ENCODE results near the gene INTU. TPM values are rescaled to one million over a fixed set of nuclear protein-coding genes. Genes with fewer than 3 reads are reported as not detected.

Gene INTU
- total RNA-seq, 1 experiment from 2014 or later: 1.1 TPM

DNA sequence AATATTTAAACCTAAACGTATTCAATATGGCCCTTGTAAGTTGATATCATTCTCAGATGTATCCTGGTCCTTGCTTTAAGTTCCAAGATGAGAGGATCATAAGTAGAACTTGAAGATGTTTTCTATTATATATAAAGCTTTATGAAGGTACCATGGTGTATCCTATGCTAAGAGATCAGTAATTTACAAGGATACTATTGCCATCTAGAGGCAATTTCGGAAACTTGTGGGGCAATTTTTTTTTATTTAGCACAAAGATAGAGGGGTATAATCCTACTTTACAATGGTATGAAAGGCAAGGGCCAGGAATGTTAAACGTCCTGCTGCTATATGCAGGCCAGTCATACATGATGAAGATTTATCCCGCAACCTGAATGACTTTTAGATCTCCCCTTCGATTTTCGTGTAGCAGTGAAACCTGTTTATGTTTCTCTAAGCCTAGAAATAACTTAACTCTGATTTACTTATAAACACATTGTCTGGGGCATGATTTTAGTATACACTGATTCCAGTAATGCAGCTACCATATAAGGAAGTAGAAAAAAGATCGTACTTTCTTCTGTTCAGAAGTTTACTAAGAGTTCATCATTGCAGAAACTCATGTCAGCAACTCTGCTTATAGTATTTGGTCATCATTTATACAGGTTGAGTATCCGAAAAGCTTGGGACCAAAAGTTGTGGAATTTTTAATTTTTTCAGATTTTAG is 100.0 kb downstream of the INTU start:
- peak; percentile 77 for DNase-seq
- Histone ChIP-seq H3K4me1 (ENCODE audit: insufficient read depth, low read length) (no peaks in the 10 kb centered on the region), H3K9ac (ENCODE audit: low read length) (no peak overlapping the region), H3K27me3 (ENCODE audit: low read length) (no peaks in the 10 kb centered on the region), H3K9me2 (replicated peaks; ENCODE audit: low read length) (no peaks in the 10 kb centered on the region), H3K4me3 (ENCODE audit: low read length) (no peak overlapping the region), H3K9me3 (ENCODE audit: low read length) (no peaks in the 10 kb centered on the region), H3K27ac (ENCODE audit: low read length) (no peak overlapping the region), H3K79me2 (ENCODE audit: low read length) (no peaks in the 10 kb centered on the region), H3K4me2 (ENCODE audit: low read length) (no peak overlapping the region), H3K36me3 (ENCODE audit: low read depth, low read length) (no peaks in the 10 kb centered on the region), H2AFZ (ENCODE audit: low read length) (peak overlapping the region; percentile 30; the same call in 1 of the 2 replicates), H3F3A (ENCODE audit: low read length, unreplicated experiment) (no peaks in the 10 kb centered on the region), H4K20me1 (ENCODE audit: low read length) (no peaks in the 10 kb centered on the region)
- TF ChIP-seq, protein P1, sequence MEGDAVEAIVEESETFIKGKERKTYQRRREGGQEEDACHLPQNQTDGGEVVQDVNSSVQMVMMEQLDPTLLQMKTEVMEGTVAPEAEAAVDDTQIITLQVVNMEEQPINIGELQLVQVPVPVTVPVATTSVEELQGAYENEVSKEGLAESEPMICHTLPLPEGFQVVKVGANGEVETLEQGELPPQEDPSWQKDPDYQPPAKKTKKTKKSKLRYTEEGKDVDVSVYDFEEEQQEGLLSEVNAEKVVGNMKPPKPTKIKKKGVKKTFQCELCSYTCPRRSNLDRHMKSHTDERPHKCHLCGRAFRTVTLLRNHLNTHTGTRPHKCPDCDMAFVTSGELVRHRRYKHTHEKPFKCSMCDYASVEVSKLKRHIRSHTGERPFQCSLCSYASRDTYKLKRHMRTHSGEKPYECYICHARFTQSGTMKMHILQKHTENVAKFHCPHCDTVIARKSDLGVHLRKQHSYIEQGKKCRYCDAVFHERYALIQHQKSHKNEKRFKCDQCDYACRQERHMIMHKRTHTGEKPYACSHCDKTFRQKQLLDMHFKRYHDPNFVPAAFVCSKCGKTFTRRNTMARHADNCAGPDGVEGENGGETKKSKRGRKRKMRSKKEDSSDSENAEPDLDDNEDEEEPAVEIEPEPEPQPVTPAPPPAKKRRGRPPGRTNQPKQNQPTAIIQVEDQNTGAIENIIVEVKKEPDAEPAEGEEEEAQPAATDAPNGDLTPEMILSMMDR (conservative IDR thresholded peaks at IDR 0.05; ENCODE audit: low read depth, low read length): peak; percentile 73
- TF ChIP-seq EZH2 (IDR thresholded peaks at IDR 0.05; ENCODE audit: low read length, unreplicated experiment): no peak
- POLR2A ChIA-PET (ENCODE audit: unreplicated experiment): no interaction called here
- ATAC-seq: peak; percentile 68
- intact Hi-C loops (cut with micrococcal nuclease): loop anchor here (1.0 kb wide), 1 partner anchor 127 kb away; no protein-coding TSS in a partner anchor
- CTCF ChIA-PET: interaction anchor here (0.5 to 1.2 kb wide), 8 partner anchors 33 to 736 kb away, joined by 3 to 7 read pairs (median 4); partner anchors contain the start of genes ABHD18, INTU and MFSD8
- BruUV-seq (replicated peaks): no TSS peak

DNA sequence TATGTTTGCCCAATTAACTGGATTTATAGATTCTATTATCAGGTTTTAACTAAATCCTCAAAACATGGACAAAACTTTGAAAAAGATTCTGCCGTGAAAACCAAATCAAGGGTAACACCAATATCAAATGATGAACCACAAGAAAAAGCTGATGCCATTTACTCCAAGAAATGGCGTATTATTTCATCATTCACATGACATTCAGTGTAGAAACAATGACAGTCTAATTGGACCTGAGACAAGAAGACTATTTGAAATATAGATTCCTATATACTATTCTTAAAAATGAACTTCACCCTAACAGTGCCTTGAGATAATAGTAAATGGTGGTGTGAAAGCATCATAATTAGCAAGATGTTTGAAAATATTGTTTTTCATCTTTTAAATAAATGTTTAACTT is 102.2 kb downstream of the INTU start:
- Histone ChIP-seq H3K9me3 (ENCODE audit: low read length) (no peaks in the 10 kb centered on the region), H3K4me1 (ENCODE audit: insufficient read depth, low read length) (no peaks in the 10 kb centered on the region), H3K27me3 (ENCODE audit: low read length) (no peaks in the 10 kb centered on the region), H3K79me2 (ENCODE audit: low read length) (no peaks in the 10 kb centered on the region), H3K9ac (ENCODE audit: low read length) (no peak overlapping the region), H3K27ac (ENCODE audit: low read length) (no peak overlapping the region), H4K20me1 (ENCODE audit: low read length) (no peaks in the 10 kb centered on the region), H3F3A (ENCODE audit: low read length, unreplicated experiment) (no peaks in the 10 kb centered on the region), H3K4me2 (ENCODE audit: low read length) (no peak overlapping the region), H2AFZ (ENCODE audit: low read length) (no peak overlapping the region), H3K36me3 (ENCODE audit: low read depth, low read length) (no peaks in the 10 kb centered on the region), H3K9me2 (replicated peaks; ENCODE audit: low read length) (no peaks in the 10 kb centered on the region), H3K4me3 (ENCODE audit: low read length) (no peak overlapping the region)
- TF ChIP-seq, protein P1 (conservative IDR thresholded peaks at IDR 0.05; ENCODE audit: low read depth, low read length): no peak
- no peak for TF ChIP-seq EZH2 (IDR thresholded peaks at IDR 0.05; ENCODE audit: low read length, unreplicated experiment)
- no peak for TF ChIP-seq EZH2phosphoT487 (IDR thresholded peaks at IDR 0.05; ENCODE audit: borderline replicate concordance, low read length)
- ATAC-seq (no peak), DNase-seq (no peak)
- ChIA-PET CTCF (no interaction called here), POLR2A (ENCODE audit: unreplicated experiment) (no interaction called here)
- BruUV-seq (replicated peaks): no TSS peak
- intact Hi-C loops (cut with micrococcal nuclease): no loop called here

DNA sequence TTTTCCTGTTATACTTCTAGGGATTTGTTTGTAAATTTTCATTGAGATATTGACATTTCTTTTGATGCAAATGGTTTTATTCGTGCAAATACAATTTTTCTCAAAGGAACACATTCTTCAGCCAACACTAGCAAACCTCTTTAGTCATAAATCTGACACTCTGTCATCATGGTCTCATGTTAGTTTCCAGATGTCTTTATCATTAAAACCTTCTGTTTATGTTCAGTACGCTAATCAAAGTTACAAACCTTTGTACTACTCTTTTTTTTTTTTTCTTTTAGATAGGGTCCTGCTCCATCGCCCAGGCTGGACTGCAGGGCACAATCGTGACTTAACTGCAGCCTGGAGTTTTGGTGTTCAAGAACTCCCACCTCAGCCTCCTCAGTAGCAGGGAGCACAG is 104.5 kb downstream of the INTU start:
- ATAC-seq: no peak
- Histone ChIP-seq H3K4me1 (ENCODE audit: insufficient read depth, low read length) (no peaks in the 10 kb centered on the region), H3K4me2 (ENCODE audit: low read length) (no peak overlapping the region), H3K4me3 (ENCODE audit: low read length) (no peak overlapping the region), H3K36me3 (ENCODE audit: low read depth, low read length) (no peaks in the 10 kb centered on the region), H3K9me2 (replicated peaks; ENCODE audit: low read length) (no peaks in the 10 kb centered on the region), H3K27me3 (ENCODE audit: low read length) (no peaks in the 10 kb centered on the region), H3F3A (ENCODE audit: low read length, unreplicated experiment) (no peaks in the 10 kb centered on the region), H2AFZ (ENCODE audit: low read length) (no peak overlapping the region), H3K27ac (ENCODE audit: low read length) (no peak overlapping the region), H4K20me1 (ENCODE audit: low read length) (no peaks in the 10 kb centered on the region), H3K9me3 (ENCODE audit: low read length) (no peaks in the 10 kb centered on the region), H3K9ac (ENCODE audit: low read length) (no peak overlapping the region), H3K79me2 (ENCODE audit: low read length) (no peaks in the 10 kb centered on the region)
- DNase-seq: no peak
- CTCF ChIA-PET: no interaction called here
- intact Hi-C loops (cut with micrococcal nuclease): no loop called here
- POLR2A ChIA-PET (ENCODE audit: unreplicated experiment): no interaction called here
- BruUV-seq (replicated peaks): no TSS peak
- TF ChIP-seq, protein P1 (conservative IDR thresholded peaks at IDR 0.05; ENCODE audit: low read depth, low read length): no peak
- TF ChIP-seq EZH2 (IDR thresholded peaks at IDR 0.05; ENCODE audit: low read length, unreplicated experiment): no peak
- no peak for TF ChIP-seq EZH2phosphoT487 (IDR thresholded peaks at IDR 0.05; ENCODE audit: borderline replicate concordance, low read length)

Data from PC-3 (cell line).